Colonic mucosa (tissue), 4 donors: ENCODE results near the gene MAFB. TPM values are rescaled to one million over a fixed set of nuclear protein-coding genes. Genes with fewer than 3 reads are reported as not detected.

Experiments
- DNase-seq: peaks from one replicate; pipeline ENCODE4 v3.0.0-alpha.2; 2020
- H3K27ac ChIP-seq: fragments of 200-600 bp; one replicate; pipeline ENCODE4 v1.8.0; 2021
- H3K27me3 ChIP-seq: fragments of 200-600 bp; one replicate; pipeline ENCODE4 v1.8.0; 2021
- H3K36me3 ChIP-seq: fragments of 200-600 bp; one replicate; pipeline ENCODE4 v1.8.0; 2021
- H3K4me1 ChIP-seq: fragments of 200-600 bp; one replicate; pipeline ENCODE4 v1.8.0; 2021; ENCODE audit warnings: mild to moderate bottlenecking
- H3K4me3 ChIP-seq: fragments of 200-600 bp; one replicate; pipeline ENCODE4 v1.8.0; 2021
- H3K9ac ChIP-seq, 2 donors: one replicate each; pipeline ENCODE4 v1.7.0; 2013; ENCODE audit warnings: control low read depth in 2 of 2, low read depth in 2 of 2, low read length in 2 of 2
- H3K9me3 ChIP-seq: fragments of 200-600 bp; one replicate; pipeline ENCODE4 v1.8.0; 2021
- CTCF ChIP-seq: fragments of 200-600 bp; IDR thresholded peaks from one replicate; pipeline ENCODE4 v1.8.0; 2022; ENCODE audit warnings: antibody characterized with exemption, mild to moderate bottlenecking
- intact Hi-C: fragments of 100-400 bp; cut with DNase I; formaldehyde crosslinking; loops from one replicate; pipeline ENCODE4 v1.14.1; 2022
- total RNA-seq, 2 donors: library from RNA; stranded (reverse); fragmentation: NEBNext Ultra II Directional in 1 of 2; extraction: Animal tissue kit (Norgen Biotek cat#: 25700) in 1 of 2; gene quantifications; one replicate each; pipeline ENCODE4 v1.2.1, GENCODE V29; 2021
- donor health status: healthy.
- donor health status: DM: no; HTN: no; CAD: no.
- donor health status: DM: no; HTN: no; CAD: no.

The MAFB gene
- total RNA-seq, 2 donors from 2014 or later = 2.8 to 11.2 TPM

- no peaks in the 10 kb centered on the region for H3K9me3 ChIP-seq
- H3K4me1 ChIP-seq = peaks cover 11% of the 10 kb centered on the region
- peak overlapping the region in 1 of 2 donors; percentile 27 for H3K9ac ChIP-seq
- H3K27ac ChIP-seq = no peak overlapping the region
- H3K4me3 ChIP-seq = peak overlapping the region; percentile 59
- no peak for DNase-seq
- intact Hi-C loops = no loop called here
- no peaks in the 10 kb centered on the region for H3K36me3 ChIP-seq
- TF ChIP-seq CTCF = no peak
- H3K27me3 ChIP-seq = peaks cover 83% of the 10 kb centered on the region
Measured at GRCh38 chr20:40686434-40686882, 2.6 kb downstream of the MAFB start.

GRCh38 chr20:40685349-40685748, 3.7 kb downstream of the MAFB start:
- Histone ChIP-seq H3K27me3 (peaks cover 71% of the 10 kb centered on the region), H3K27ac (no peak overlapping the region)
- intact Hi-C loops = no loop called here

GRCh38 chr20:40683894-40684268, 5.2 kb downstream of the MAFB start:
- DNase-seq = no peak
- H3K36me3 ChIP-seq = no peaks in the 10 kb centered on the region
- no peaks in the 10 kb centered on the region for H3K9me3 ChIP-seq
- H3K4me1 ChIP-seq = peaks cover 4% of the 10 kb centered on the region
- intact Hi-C loops = no loop called here
- H3K27me3 ChIP-seq = peaks cover 67% of the 10 kb centered on the region
- no peak overlapping the region for H3K9ac ChIP-seq
- TF ChIP-seq CTCF = no peak
- no peak overlapping the region for H3K27ac ChIP-seq
- H3K4me3 ChIP-seq = no peak overlapping the region

More at GRCh38 chr20:40685349-40685748, 3.7 kb downstream of the MAFB start:
- no peaks in the 10 kb centered on the region for H3K36me3 ChIP-seq
- no peak overlapping the region for H3K9ac ChIP-seq
- H3K9me3 ChIP-seq = no peaks in the 10 kb centered on the region
- no peak overlapping the region for H3K4me3 ChIP-seq
- peaks cover 7% of the 10 kb centered on the region for H3K4me1 ChIP-seq
- TF ChIP-seq CTCF = no peak
- DNase-seq = no peak

GRCh38 chr20:40683221-40683893, 5.7 kb downstream of the MAFB start:
- DNase-seq = no peak
- intact Hi-C loops = no loop called here
- TF ChIP-seq CTCF = no peak
- peaks cover 2% of the 10 kb centered on the region for H3K4me1 ChIP-seq
- peak overlapping the region; percentile 0 for H3K4me3 ChIP-seq
- H3K27me3 ChIP-seq = peaks cover 61% of the 10 kb centered on the region
- no peaks in the 10 kb centered on the region for H3K36me3 ChIP-seq
- H3K9ac ChIP-seq = no peak overlapping the region
- no peaks in the 10 kb centered on the region for H3K9me3 ChIP-seq
- no peak overlapping the region for H3K27ac ChIP-seq

GRCh38 chr20:40682104-40682981, 6.7 kb downstream of the MAFB start:
- DNase-seq = no peak
- Histone ChIP-seq H3K4me1 (no peaks in the 10 kb centered on the region), H3K27me3 (peaks cover 51% of the 10 kb centered on the region), H3K9me3 (no peaks in the 10 kb centered on the region), H3K4me3 (no peak overlapping the region), H3K27ac (peak overlapping the region; percentile 18), H3K9ac (no peak overlapping the region), H3K36me3 (no peaks in the 10 kb centered on the region)
- intact Hi-C loops = no loop called here
- no peak for TF ChIP-seq CTCF
